OCI-LY7 (cell line): Measurements from ENCODE around the gene TULP4.

ENCODE experiments used
- EZH2phosphoT487 ChIP-seq: fragments of 200-600 bp; sonication (generic); IDR thresholded peaks from 2 replicates; pipeline ENCODE4 v1.6.1; 2018; ENCODE audit warnings: low read depth, borderline replicate concordance, mild to moderate bottlenecking, mixed run types, antibody characterized with exemption, low read length, moderate library complexity, mixed read lengths
- TF ChIP-seq, protein P1 (sequence below): fragments of 200-600 bp; sonication (generic); conservative IDR thresholded peaks from 2 replicates; pipeline ENCODE4 v1.5.1; 2014; ENCODE audit warnings: mild to moderate bottlenecking, antibody characterized with exemption, low read length, moderate library complexity, mixed read lengths

DNA sequence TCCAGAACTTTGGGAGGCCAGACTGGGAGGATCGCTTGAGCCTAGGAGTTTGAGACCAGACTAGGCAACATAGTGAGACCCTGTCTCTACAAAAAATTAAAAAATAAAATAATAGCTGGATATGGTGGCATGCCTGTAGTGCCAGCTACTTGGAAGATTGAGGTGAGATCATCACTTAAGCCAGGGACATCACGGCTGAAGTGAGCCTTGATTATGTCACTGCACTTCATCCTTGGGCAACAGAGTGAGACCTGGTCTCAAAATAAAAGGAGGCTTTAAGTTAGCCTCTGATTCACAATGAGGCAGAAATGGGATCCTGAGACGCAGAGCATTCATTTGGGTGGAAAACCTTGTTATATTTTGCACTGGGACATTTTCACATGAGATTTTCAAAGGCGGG lies 57.0 kb downstream of the TULP4 start:
- TF ChIP-seq, protein P1, sequence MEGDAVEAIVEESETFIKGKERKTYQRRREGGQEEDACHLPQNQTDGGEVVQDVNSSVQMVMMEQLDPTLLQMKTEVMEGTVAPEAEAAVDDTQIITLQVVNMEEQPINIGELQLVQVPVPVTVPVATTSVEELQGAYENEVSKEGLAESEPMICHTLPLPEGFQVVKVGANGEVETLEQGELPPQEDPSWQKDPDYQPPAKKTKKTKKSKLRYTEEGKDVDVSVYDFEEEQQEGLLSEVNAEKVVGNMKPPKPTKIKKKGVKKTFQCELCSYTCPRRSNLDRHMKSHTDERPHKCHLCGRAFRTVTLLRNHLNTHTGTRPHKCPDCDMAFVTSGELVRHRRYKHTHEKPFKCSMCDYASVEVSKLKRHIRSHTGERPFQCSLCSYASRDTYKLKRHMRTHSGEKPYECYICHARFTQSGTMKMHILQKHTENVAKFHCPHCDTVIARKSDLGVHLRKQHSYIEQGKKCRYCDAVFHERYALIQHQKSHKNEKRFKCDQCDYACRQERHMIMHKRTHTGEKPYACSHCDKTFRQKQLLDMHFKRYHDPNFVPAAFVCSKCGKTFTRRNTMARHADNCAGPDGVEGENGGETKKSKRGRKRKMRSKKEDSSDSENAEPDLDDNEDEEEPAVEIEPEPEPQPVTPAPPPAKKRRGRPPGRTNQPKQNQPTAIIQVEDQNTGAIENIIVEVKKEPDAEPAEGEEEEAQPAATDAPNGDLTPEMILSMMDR: no peak
- TF ChIP-seq EZH2phosphoT487: no peak
